Forelimb muscle (tissue), 1 donor: ENCODE measurements around the gene LCT. TPM values are rescaled to one million over a fixed set of nuclear protein-coding genes. Genes with fewer than 3 reads are reported as not detected.
"Not testable (repeated sequence)": the region's sequence is repeated elsewhere in the genome, so short reads cannot be mapped to it uniquely, and the experiment has no call there.

Source experiments
- DNase-seq: peaks from one replicate; pipeline ENCODE4 v3.0.0-alpha.2; 2013; ENCODE audit warnings: low read depth
- polyA plus RNA-seq: library from polyadenylated mRNA; unstranded; fragments of 120-200 nt; gene quantifications from one replicate; pipeline ENCODE4 v1.2.1, GENCODE V29; 2013; ENCODE audit not compliant: insufficient read length

The LCT gene
- polyA plus RNA-seq, 1 donor: not detected

GRCh38 chr2:135831180-135831812, 5.7 kb downstream of the LCT start:
- no peak for DNase-seq

GRCh38 chr2:135829378-135830135, 7.4 kb downstream of the LCT start:
- no peak for DNase-seq

- no peak for DNase-seq
Measured at GRCh38 chr2:135826544-135826943, 10.4 kb downstream of the LCT start.

- DNase-seq: no peak
Measured at GRCh38 chr2:135825550-135826176, 11.3 kb downstream of the LCT start.

GRCh38 chr2:135825131-135825530, 11.9 kb downstream of the LCT start:
- no peak for DNase-seq

- no peak for DNase-seq
Measured at GRCh38 chr2:135822855-135823254, 14.1 kb downstream of the LCT start.

- DNase-seq: no peak
Measured at GRCh38 chr2:135821190-135821589, 15.8 kb downstream of the LCT start.

- DNase-seq: no peak
Measured at GRCh38 chr2:135820003-135820618, 16.9 kb downstream of the LCT start.

- no peak for DNase-seq
Measured at GRCh38 chr2:135818937-135819610, 17.9 kb downstream of the LCT start.

GRCh38 chr2:135817951-135818350, 19.0 kb downstream of the LCT start:
- no peak for DNase-seq

GRCh38 chr2:135817466-135817865, 19.5 kb downstream of the LCT start:
- DNase-seq: no peak

- no peak for DNase-seq
Measured at GRCh38 chr2:135815269-135815668, 21.7 kb downstream of the LCT start.

GRCh38 chr2:135812907-135813511, 24.0 kb downstream of the LCT start:
- DNase-seq: no peak

- not testable (repeated sequence) for DNase-seq
Measured at GRCh38 chr2:135807874-135808273, 29.1 kb downstream of the LCT start.

- DNase-seq: no peak
Measured at GRCh38 chr2:135803278-135803677, 33.7 kb downstream of the LCT start.

- no peak for DNase-seq
Measured at GRCh38 chr2:135802350-135802749, 34.6 kb downstream of the LCT start.

- DNase-seq: no peak
Measured at GRCh38 chr2:135800513-135801460, 36.2 kb downstream of the LCT start.

- no peak for DNase-seq
Measured at GRCh38 chr2:135799738-135800137, 37.2 kb downstream of the LCT start.

- no peak for DNase-seq
Measured at GRCh38 chr2:135798762-135799161, 38.2 kb downstream of the LCT start.

GRCh38 chr2:135798275-135798705, 38.7 kb downstream of the LCT start:
- no peak for DNase-seq
